ENCODE measurements around the gene NXPE4. TPM values are rescaled to one million over a fixed set of nuclear protein-coding genes. Genes with fewer than 3 reads are reported as not detected.

NXPE4 gene
- polyA plus RNA-seq, 1 of the 3 experiments (the other 2 are of a cell fraction) = not detected

GRCh38 chr11:114525682-114526081 lies 69.9 kb downstream of the NXPE4 start:
- H2AFZ ChIP-seq (ENCODE audit: low read depth) = no peak overlapping the region
- ChIA-PET POLR2A (no interaction called here), CTCF (no interaction called here)
- no peaks in the 10 kb centered on the region for H3K79me2 ChIP-seq (ENCODE audit: insufficient read depth)
- no peak overlapping the region for H3K4me2 ChIP-seq
- WGBS (ENCODE audit: low lambda C conversion rate) = 13% methylated on average over 2 of the region's 2 CpGs
- no peaks in the 10 kb centered on the region for H3K27me3 ChIP-seq (ENCODE audit: insufficient read depth)
- DNase-seq = no peak
- H4K20me1 ChIP-seq (ENCODE audit: insufficient read depth) = no peaks in the 10 kb centered on the region
- no peaks in the 10 kb centered on the region for H3F3A ChIP-seq (replicated peaks; ENCODE audit: insufficient read depth)
- H3K4me1 ChIP-seq (ENCODE audit: control insufficient read depth in 1 of 2, insufficient read depth in 2 of 2, low read depth in 1 of 2, low read length in 1 of 2) = no peaks in the 10 kb centered on the region
- no peaks in the 10 kb centered on the region for H3K9me2 ChIP-seq
- TF ChIP-seq FOXM1 (IDR thresholded peaks at IDR 0.05; ENCODE audit: low read depth) = no peak
- H3K4me3 ChIP-seq (ENCODE audit: low read depth in 2 of 2, low read length in 1 of 2) = no peak overlapping the region
- no peaks in the 10 kb centered on the region for H3K9me3 ChIP-seq
- no peaks in the 10 kb centered on the region for H3K36me3 ChIP-seq (replicated peaks in 1 of 2; ENCODE audit: control insufficient read depth in 1 of 2, insufficient read depth in 2 of 2, low read length in 1 of 2)
- H3K27ac ChIP-seq (ENCODE audit: low read depth in 2 of 2, low read length in 1 of 2) = no peak overlapping the region
- no peak overlapping the region for H3K9ac ChIP-seq

DNA sequence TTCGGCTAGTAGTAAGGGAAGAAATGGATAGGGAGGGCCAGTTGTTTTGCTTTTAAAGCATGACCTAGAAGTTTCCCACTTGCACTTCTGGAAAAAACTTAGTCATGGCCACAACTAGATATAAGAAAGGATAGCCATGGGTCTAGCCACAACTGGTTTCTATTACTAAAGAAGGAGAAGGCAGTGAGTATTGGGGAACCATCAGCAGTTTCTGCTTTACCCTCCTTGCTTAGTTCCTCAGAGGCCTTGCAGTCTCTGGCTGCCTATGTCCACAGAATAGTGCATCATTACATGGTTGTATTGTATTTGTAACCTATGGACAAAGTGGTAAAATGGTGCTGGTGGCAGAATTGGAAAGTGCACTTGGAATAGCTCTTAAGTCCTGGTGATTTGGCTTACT lies 71.5 kb downstream of the NXPE4 start:
- POLR2A ChIA-PET = no interaction called here
- H3K79me2 ChIP-seq (ENCODE audit: insufficient read depth) = no peaks in the 10 kb centered on the region

GRCh38 chr11:114522818-114523217 lies 72.8 kb downstream of the NXPE4 start:
- Histone ChIP-seq H3F3A (replicated peaks; ENCODE audit: insufficient read depth) (no peaks in the 10 kb centered on the region), H3K4me1 (ENCODE audit: control insufficient read depth in 1 of 2, insufficient read depth in 2 of 2, low read depth in 1 of 2, low read length in 1 of 2) (no peaks in the 10 kb centered on the region), H3K79me2 (ENCODE audit: insufficient read depth) (no peaks in the 10 kb centered on the region), H3K27me3 (ENCODE audit: insufficient read depth) (no peaks in the 10 kb centered on the region), H3K9me3 (no peaks in the 10 kb centered on the region), H3K4me3 (ENCODE audit: low read depth in 2 of 2, low read length in 1 of 2) (no peak overlapping the region), H3K9me2 (no peaks in the 10 kb centered on the region), H3K4me2 (no peak overlapping the region), H3K9ac (no peak overlapping the region), H2AFZ (ENCODE audit: low read depth) (no peak overlapping the region), H3K36me3 (replicated peaks in 1 of 2; ENCODE audit: control insufficient read depth in 1 of 2, insufficient read depth in 2 of 2, low read length in 1 of 2) (no peaks in the 10 kb centered on the region), H4K20me1 (ENCODE audit: insufficient read depth) (no peaks in the 10 kb centered on the region), H3K27ac (ENCODE audit: low read depth in 2 of 2, low read length in 1 of 2) (no peak overlapping the region)
- CTCF ChIA-PET = no interaction called here
- TF ChIP-seq TCF12 (IDR thresholded peaks at IDR 0.05) (no peak), TEAD4 (IDR thresholded peaks at IDR 0.05; ENCODE audit: borderline replicate concordance, insufficient read depth) (no peak), RFX5 (IDR thresholded peaks at IDR 0.05; ENCODE audit: low read length) (no peak)
- no peak for DNase-seq
- 35% methylated on average over 2 of the region's 2 CpGs for WGBS (ENCODE audit: low lambda C conversion rate)
- POLR2A ChIA-PET = no interaction called here

More for the DNA sequence above, 71.5 kb downstream of the NXPE4 start:
- Histone ChIP-seq H2AFZ (ENCODE audit: low read depth) (no peak overlapping the region), H3K4me1 (ENCODE audit: control insufficient read depth in 1 of 2, insufficient read depth in 2 of 2, low read depth in 1 of 2, low read length in 1 of 2) (no peaks in the 10 kb centered on the region), H3K36me3 (replicated peaks in 1 of 2; ENCODE audit: control insufficient read depth in 1 of 2, insufficient read depth in 2 of 2, low read length in 1 of 2) (no peaks in the 10 kb centered on the region), H3K27ac (ENCODE audit: low read depth in 2 of 2, low read length in 1 of 2) (no peak overlapping the region), H4K20me1 (ENCODE audit: insufficient read depth) (no peaks in the 10 kb centered on the region), H3K9ac (no peak overlapping the region), H3K9me2 (no peaks in the 10 kb centered on the region), H3K27me3 (ENCODE audit: insufficient read depth) (no peaks in the 10 kb centered on the region), H3F3A (replicated peaks; ENCODE audit: insufficient read depth) (no peaks in the 10 kb centered on the region), H3K9me3 (no peaks in the 10 kb centered on the region), H3K4me3 (ENCODE audit: low read depth in 2 of 2, low read length in 1 of 2) (no peak overlapping the region), H3K4me2 (no peak overlapping the region)
- no peak for TF ChIP-seq EP300 (IDR thresholded peaks at IDR 0.05; ENCODE audit: borderline replicate concordance in 1 of 2, low read depth in 1 of 2, low read length in 1 of 2)
- TF ChIP-seq YY1 (IDR thresholded peaks at IDR 0.05; ENCODE audit: low read depth) = no peak
- WGBS (ENCODE audit: low lambda C conversion rate) = 35% methylated on average over 1 of the region's 1 CpG
- CTCF ChIA-PET = no interaction called here
- no peak for DNase-seq

Small RNA genes lying within 50 kb of the gene (small RNA-seq; reads per million reads assigned to genes)
- gene RF01210 = 0 reads per million in 7 experiments

Other genes with a start within 250 kb of the NXPE4 start
- gene C11orf71, start 195.3 kb downstream of the NXPE4 start, polyA plus RNA-seq (2012; rRNA removed) = 7.8 and 8.4 TPM in 2 replicates
- 19.5 and 22.4 TPM in 2 replicates for gene RBM7, start 195.1 kb downstream of the NXPE4 start, polyA plus RNA-seq (2012; rRNA removed)
- 386 and 419 TPM in 2 replicates for gene REXO2, start 156.3 kb downstream of the NXPE4 start, polyA plus RNA-seq (2012; rRNA removed)
- not detected in 2 replicates for gene NXPE1, start 35.9 kb downstream of the NXPE4 start, polyA plus RNA-seq (2012; rRNA removed)
- gene NXPE2, start 82.7 kb upstream of the NXPE4 start, polyA plus RNA-seq (2012; rRNA removed) = not detected in 2 replicates

Data from SK-N-SH (cell line).